Left ventricle myocardium inferior (tissue), 1 donor: ENCODE results near the gene KCNK10. TPM values are rescaled to one million over a fixed set of nuclear protein-coding genes. Genes with fewer than 3 reads are reported as not detected.

Experiments used
- DNase-seq: peaks from one replicate; pipeline ENCODE4 v3.0.0-alpha.2; 2020
- H3K27ac ChIP-seq: fragments of 200-600 bp; replicated peaks from 2 replicates; pipeline ENCODE4 v1.8.0; 2021
- H3K27me3 ChIP-seq: fragments of 200-600 bp; 2 replicates; pipeline ENCODE4 v1.8.0; 2021; ENCODE audit warnings: low read depth
- H3K36me3 ChIP-seq: fragments of 200-600 bp; 2 replicates; pipeline ENCODE4 v1.8.0; 2021
- H3K4me1 ChIP-seq: fragments of 200-600 bp; 2 replicates; pipeline ENCODE4 v1.8.0; 2021
- H3K4me3 ChIP-seq: fragments of 200-600 bp; 2 replicates; pipeline ENCODE4 v1.8.0; 2021; ENCODE audit warnings: mild to moderate bottlenecking, moderate library complexity
- H3K9me3 ChIP-seq: fragments of 200-600 bp; replicated peaks from 2 replicates; pipeline ENCODE4 v1.8.0; 2021
- intact Hi-C: fragments of 100-400 bp; cut with micrococcal nuclease; formaldehyde crosslinking; loops from one replicate; pipeline ENCODE4 v1.11.0; 2022
- total RNA-seq: library from RNA; stranded (reverse); fragmentation: NEBNext Ultra II Directional; extraction: Animal tissue kit (Norgen Biotek cat#: 25700); gene quantifications from one replicate; pipeline ENCODE4 v1.2.1, GENCODE V29; 2021
- TF ChIP-seq, protein P1 (sequence below): fragments of 200-600 bp; IDR thresholded peaks from 2 replicates; pipeline ENCODE4 v1.8.0; 2021; ENCODE audit warnings: antibody characterized with exemption, mild to moderate bottlenecking, borderline replicate concordance
- donor health status: DM: no; HTN: yes; CAD: no; lungs with severe emphysema.

Gene KCNK10
- total RNA-seq, 1 donor from 2014 or later = not detected

DNA sequence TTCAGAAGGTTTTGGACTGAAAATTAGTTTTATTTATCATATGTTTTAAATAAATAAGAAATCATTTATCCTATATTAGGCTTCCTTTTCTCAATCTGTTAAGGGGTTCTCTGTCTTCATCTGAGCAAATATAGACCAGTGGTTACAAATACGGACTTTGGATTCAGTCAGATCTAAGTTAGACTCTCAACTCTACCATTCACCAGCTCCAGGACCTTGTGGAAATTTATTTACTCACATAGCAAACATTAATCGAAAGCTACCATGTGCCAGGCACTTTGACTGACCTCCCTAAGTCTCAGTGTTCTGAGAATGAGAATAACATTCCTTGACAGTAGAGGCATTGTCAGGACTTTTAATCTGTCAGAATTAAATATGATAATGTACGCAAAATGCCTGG, 22.3 kb downstream of the KCNK10 start:
- no peaks in the 10 kb centered on the region for H3K9me3 ChIP-seq
- intact Hi-C loops = no loop called here
- peaks cover 34% of the 10 kb centered on the region for H3K27me3 ChIP-seq
- TF ChIP-seq, protein P1, sequence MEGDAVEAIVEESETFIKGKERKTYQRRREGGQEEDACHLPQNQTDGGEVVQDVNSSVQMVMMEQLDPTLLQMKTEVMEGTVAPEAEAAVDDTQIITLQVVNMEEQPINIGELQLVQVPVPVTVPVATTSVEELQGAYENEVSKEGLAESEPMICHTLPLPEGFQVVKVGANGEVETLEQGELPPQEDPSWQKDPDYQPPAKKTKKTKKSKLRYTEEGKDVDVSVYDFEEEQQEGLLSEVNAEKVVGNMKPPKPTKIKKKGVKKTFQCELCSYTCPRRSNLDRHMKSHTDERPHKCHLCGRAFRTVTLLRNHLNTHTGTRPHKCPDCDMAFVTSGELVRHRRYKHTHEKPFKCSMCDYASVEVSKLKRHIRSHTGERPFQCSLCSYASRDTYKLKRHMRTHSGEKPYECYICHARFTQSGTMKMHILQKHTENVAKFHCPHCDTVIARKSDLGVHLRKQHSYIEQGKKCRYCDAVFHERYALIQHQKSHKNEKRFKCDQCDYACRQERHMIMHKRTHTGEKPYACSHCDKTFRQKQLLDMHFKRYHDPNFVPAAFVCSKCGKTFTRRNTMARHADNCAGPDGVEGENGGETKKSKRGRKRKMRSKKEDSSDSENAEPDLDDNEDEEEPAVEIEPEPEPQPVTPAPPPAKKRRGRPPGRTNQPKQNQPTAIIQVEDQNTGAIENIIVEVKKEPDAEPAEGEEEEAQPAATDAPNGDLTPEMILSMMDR = no peak
- H3K36me3 ChIP-seq = no peaks in the 10 kb centered on the region
- H3K27ac ChIP-seq = no peak overlapping the region
- H3K4me3 ChIP-seq = no peak overlapping the region
- no peak for DNase-seq
- H3K4me1 ChIP-seq = no peaks in the 10 kb centered on the region

DNA sequence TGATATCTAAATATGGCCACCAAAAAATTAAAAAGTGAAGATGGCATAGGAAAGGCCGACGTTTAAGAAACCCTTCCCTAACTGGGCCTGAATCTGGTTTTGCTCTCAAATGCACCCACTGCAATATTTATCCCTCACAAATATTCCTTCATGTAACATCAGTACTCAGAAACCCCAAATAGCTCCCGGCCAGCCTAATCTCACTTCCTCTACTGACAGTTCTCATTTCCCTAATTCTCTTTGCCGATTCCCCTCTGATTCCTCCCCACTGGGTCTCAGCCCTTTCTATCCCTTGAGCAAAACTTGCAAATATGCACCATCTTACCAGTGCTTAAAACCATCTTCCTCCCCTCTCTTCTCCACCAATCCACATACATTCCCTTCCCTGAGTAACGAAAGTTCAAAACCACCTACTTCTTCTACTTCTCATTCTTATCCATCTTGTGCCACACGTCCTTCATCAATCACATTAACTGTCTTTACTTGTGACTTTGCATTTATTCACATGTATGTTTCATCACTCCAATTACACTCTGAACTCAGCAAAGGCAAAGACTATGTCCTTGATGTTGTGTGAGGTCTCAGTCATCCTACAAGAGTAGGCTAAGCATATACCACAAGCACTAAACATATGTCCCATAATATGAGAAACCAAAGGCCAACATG, 23.1 kb downstream of the KCNK10 start:
- TF ChIP-seq, protein P1 = no peak
- no peak for DNase-seq
- H3K27me3 ChIP-seq = peaks cover 36% of the 10 kb centered on the region
- H3K4me1 ChIP-seq = no peaks in the 10 kb centered on the region
- no peaks in the 10 kb centered on the region for H3K36me3 ChIP-seq
- no peaks in the 10 kb centered on the region for H3K9me3 ChIP-seq
- intact Hi-C loops = no loop called here
- no peak overlapping the region for H3K4me3 ChIP-seq
- no peak overlapping the region for H3K27ac ChIP-seq

DNA sequence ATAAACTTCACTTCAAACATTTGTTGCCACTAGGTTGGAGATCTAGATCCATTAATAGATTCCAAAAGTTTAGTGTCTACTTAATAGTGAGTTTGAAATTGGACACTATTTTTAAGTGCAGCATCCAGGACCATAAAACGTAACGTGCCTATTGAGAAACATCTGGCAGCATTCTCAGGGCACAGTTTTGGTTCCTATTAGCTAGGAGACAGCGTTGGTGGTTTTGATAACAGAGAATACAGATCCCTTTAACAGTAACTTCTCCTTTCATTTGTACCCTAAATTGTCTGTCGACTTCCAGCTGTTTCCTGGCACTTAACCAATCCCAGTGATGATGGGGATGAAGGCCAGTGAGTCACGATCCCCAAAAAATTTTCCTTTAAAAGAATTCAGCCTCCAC, 25.8 kb downstream of the KCNK10 start:
- Histone ChIP-seq H3K9me3 (no peaks in the 10 kb centered on the region), H3K4me1 (no peaks in the 10 kb centered on the region), H3K4me3 (no peak overlapping the region), H3K27me3 (peaks cover 37% of the 10 kb centered on the region), H3K27ac (no peak overlapping the region), H3K36me3 (no peaks in the 10 kb centered on the region)
- TF ChIP-seq, protein P1 = no peak
- DNase-seq = no peak
- intact Hi-C loops = no loop called here

DNA sequence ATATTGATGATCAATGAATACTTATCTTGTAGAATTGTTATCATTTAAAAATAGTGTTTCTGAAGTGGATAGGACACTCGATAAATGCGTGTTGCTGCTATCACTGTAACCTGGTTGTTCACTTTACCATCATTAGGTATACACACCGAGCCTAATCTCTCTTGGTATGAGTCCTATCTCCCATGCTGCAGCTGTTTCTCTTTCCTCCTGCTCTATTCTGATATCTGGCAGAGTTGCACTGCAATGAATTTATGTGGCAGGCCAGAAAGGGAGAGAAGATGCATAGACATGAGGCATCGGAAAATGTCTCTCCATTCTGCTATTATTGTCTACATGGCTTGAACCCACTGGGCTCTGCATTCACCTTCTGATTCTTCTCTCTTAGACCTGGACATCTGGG, 26.7 kb downstream of the KCNK10 start:
- TF ChIP-seq, protein P1 = no peak
- no peaks in the 10 kb centered on the region for H3K4me1 ChIP-seq
- no peak overlapping the region for H3K27ac ChIP-seq
- intact Hi-C loops = no loop called here
- no peak overlapping the region for H3K4me3 ChIP-seq
- no peak for DNase-seq
- H3K9me3 ChIP-seq = no peaks in the 10 kb centered on the region
- H3K27me3 ChIP-seq = peaks cover 38% of the 10 kb centered on the region
- H3K36me3 ChIP-seq = no peaks in the 10 kb centered on the region

DNA sequence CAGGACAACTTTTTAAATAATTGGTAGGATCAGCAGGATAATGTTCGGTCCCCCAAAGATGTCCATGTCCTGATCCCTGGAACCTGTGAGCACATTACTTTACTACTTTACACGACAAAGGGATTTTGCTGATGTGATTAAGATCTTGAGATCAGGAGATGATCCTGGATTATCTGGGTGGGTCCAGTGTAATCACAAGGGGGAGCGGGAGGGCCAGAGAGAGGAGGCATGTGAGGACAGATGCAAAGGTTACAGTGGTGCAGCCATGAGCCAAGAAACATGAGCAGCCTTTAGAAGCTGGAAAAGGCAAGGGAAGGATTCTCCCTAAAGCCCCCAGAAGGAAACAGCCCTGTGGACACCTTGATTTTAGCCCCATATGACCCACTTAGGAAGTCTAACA, 33.1 kb downstream of the KCNK10 start:
- intact Hi-C loops = no loop called here
- Histone ChIP-seq H3K27me3 (peaks cover 23% of the 10 kb centered on the region), H3K27ac (no peak overlapping the region), H3K4me1 (no peaks in the 10 kb centered on the region), H3K36me3 (no peaks in the 10 kb centered on the region), H3K4me3 (no peak overlapping the region), H3K9me3 (peaks cover 9% of the 10 kb centered on the region)
- no peak for DNase-seq
- TF ChIP-seq, protein P1 = no peak

DNA sequence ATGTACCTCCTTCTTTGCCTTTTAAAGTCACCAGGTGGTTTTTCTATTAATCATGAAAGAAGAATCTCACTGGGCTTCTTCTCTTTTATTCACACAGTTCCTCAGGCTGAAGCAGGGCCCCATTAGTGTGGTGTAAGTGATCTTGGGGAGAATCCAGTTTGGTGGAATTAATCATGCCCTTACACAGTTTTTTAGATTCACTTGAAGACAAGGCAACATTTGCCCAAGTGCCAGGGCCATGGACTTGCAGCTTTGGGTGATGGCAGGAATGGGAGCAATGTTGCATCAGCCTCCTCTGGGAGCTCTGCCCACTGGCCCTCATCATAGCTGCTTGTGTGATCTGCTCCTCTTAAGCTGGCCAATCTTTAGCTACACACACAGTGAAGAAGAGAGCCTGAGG, 33.8 kb downstream of the KCNK10 start:
- intact Hi-C loops = no loop called here
- Histone ChIP-seq H3K27me3 (peaks cover 17% of the 10 kb centered on the region), H3K4me1 (no peaks in the 10 kb centered on the region), H3K27ac (no peak overlapping the region), H3K9me3 (peaks cover 9% of the 10 kb centered on the region), H3K36me3 (no peaks in the 10 kb centered on the region), H3K4me3 (no peak overlapping the region)
- DNase-seq = no peak
- TF ChIP-seq, protein P1 = no peak
